CD14-positive monocyte (primary cell): ENCODE measurements around the gene GGA1. TPM values are rescaled to one million over a fixed set of nuclear protein-coding genes. Genes with fewer than 3 reads are reported as not detected.

Experiments used
- DNase-seq, 3 donors: peaks; one replicate each; pipeline ENCODE4 v3.0.0-alpha.2; 2011 to 2022
- H2AFZ ChIP-seq: 2 replicates; pipeline ENCODE4 v1.6.0; 2012; ENCODE audit warnings: mild to moderate bottlenecking, low read depth, low read length, inconsistent platforms; ENCODE audit not compliant: insufficient read depth, poor library complexity, severe bottlenecking
- H3K27ac ChIP-seq, 2 donors: 1 replicate in 1 of 2; 2 replicates in 1 of 2; pipeline ENCODE4 v1.5.1; 2012 to 2013; ENCODE audit warnings: low read length in 2 of 2, control low read depth in 1 of 2, inconsistent platforms in 1 of 2, low read depth in 1 of 2, mild to moderate bottlenecking in 1 of 2
- H3K27me3 ChIP-seq, 2 donors: one replicate each; pipeline versions ENCODE4 v1.6.0 to v1.6.1; 2011 to 2013; ENCODE audit warnings: low read length in 2 of 2; ENCODE audit not compliant: control insufficient read depth in 2 of 2, insufficient read depth in 2 of 2
- H3K36me3 ChIP-seq, 2 donors: replicated peaks in 1 of 2; 1 replicate in 1 of 2; 2 replicates in 1 of 2; pipeline versions ENCODE4 v1.5.1 to v1.6.1; 2012 to 2013; ENCODE audit warnings: low read length in 2 of 2, control low read depth in 1 of 2, inconsistent platforms in 1 of 2, mild to moderate bottlenecking in 1 of 2; ENCODE audit not compliant: insufficient read depth in 2 of 2, control insufficient read depth in 1 of 2
- H3K4me1 ChIP-seq, 2 donors: 1 replicate in 1 of 2; 2 replicates in 1 of 2; pipeline versions ENCODE4 v1.5.1 to v1.6.1; 2012 to 2013; ENCODE audit warnings: low read length in 2 of 2, control low read depth in 1 of 2, inconsistent platforms in 1 of 2, mild to moderate bottlenecking in 1 of 2, moderate library complexity in 1 of 2; ENCODE audit not compliant: insufficient read depth in 2 of 2, control insufficient read depth in 1 of 2
- H3K4me2 ChIP-seq: replicated peaks from 2 replicates; pipeline ENCODE3; 2012; ENCODE audit warnings: low read length, moderate library complexity, mild to moderate bottlenecking; ENCODE audit not compliant: poor library complexity, severe bottlenecking; ENCODE audit errors: extremely low read depth
- H3K4me3 ChIP-seq, 3 experiments: fragments of 200-600 bp in 1 of 3; sonication (generic) in 1 of 3; replicated peaks in 1 of 3; 1 replicate in 2 of 3; 2 replicates in 1 of 3; pipeline ENCODE4 v1.5.1; 2011 to 2013; ENCODE audit warnings: low read length in 3 of 3, mild to moderate bottlenecking in 3 of 3, control low read depth in 2 of 3, low read depth in 2 of 3, inconsistent platforms in 1 of 3, moderate library complexity in 1 of 3
- H3K79me2 ChIP-seq: 2 replicates; pipeline ENCODE4 v1.6.0; 2012; ENCODE audit warnings: mild to moderate bottlenecking, control low read depth, inconsistent platforms, low read length, moderate library complexity; ENCODE audit not compliant: insufficient read depth
- H3K9ac ChIP-seq: 2 replicates; pipeline ENCODE4 v1.6.0; 2017; ENCODE audit warnings: low read length, mild to moderate bottlenecking; ENCODE audit not compliant: insufficient read depth, poor library complexity, severe bottlenecking
- H3K9me3 ChIP-seq, 2 donors: replicated peaks in 1 of 2; 1 replicate in 1 of 2; 2 replicates in 1 of 2; pipeline versions ENCODE4 v1.5.1 to v1.6.1; 2012 to 2013; ENCODE audit warnings: low read length in 2 of 2, control low read depth in 1 of 2; ENCODE audit not compliant: control insufficient read depth in 1 of 2, insufficient read depth in 1 of 2
- H4K20me1 ChIP-seq: 2 replicates; pipeline ENCODE4 v1.6.0; 2012; ENCODE audit warnings: mild to moderate bottlenecking, low read length, control low read depth, moderate library complexity; ENCODE audit not compliant: insufficient read depth
- H3K27ac Mint-ChIP-seq, 7 donors: one replicate each; pipeline ENCODE4 v1.8.0; 2020; ENCODE audit warnings: mild to moderate bottlenecking in 7 of 7, mixed read lengths in 7 of 7, moderate library complexity in 6 of 7, inconsistent platforms in 2 of 7
- H3K27me3 Mint-ChIP-seq, 3 donors: one replicate each; pipeline ENCODE4 v1.8.0; 2021 to 2022; ENCODE audit warnings: low read depth in 3 of 3, mild to moderate bottlenecking in 3 of 3, mixed read lengths in 3 of 3, moderate library complexity in 3 of 3, inconsistent platforms in 1 of 3
- H3K36me3 Mint-ChIP-seq, 2 donors: one replicate each; pipeline ENCODE4 v1.8.0; 2020; ENCODE audit warnings: mixed read lengths in 2 of 2, inconsistent platforms in 1 of 2, mild to moderate bottlenecking in 1 of 2
- H3K4me1 Mint-ChIP-seq: one replicate; pipeline ENCODE4 v1.8.0; 2020; ENCODE audit warnings: mild to moderate bottlenecking, mixed read lengths
- H3K4me3 Mint-ChIP-seq, 2 donors: one replicate each; pipeline ENCODE4 v1.8.0; 2020; ENCODE audit warnings: mild to moderate bottlenecking in 2 of 2, mixed read lengths in 2 of 2, moderate library complexity in 1 of 2
- H3K9me3 Mint-ChIP-seq, 7 donors: one replicate each; pipeline ENCODE4 v1.8.0; 2020 to 2022; ENCODE audit warnings: mixed read lengths in 7 of 7, mild to moderate bottlenecking in 6 of 7, moderate library complexity in 6 of 7, inconsistent platforms in 2 of 7
- CTCF ChIP-seq: fragments of 200-600 bp; IDR thresholded peaks from one replicate; pipeline ENCODE4 v1.8.0; 2022; ENCODE audit warnings: antibody characterized with exemption, mild to moderate bottlenecking
- WGBS: methylation state at CpG from one replicate; pipeline ENCODE4 v1.1.5; 2013; ENCODE audit warnings: missing lambda C conversion rate; ENCODE audit not compliant: insufficient coverage; 5-methylcytosine and 5-hydroxymethylcytosine counted together
- intact Hi-C, 2 donors: fragments of 100-400 bp; cut with micrococcal nuclease; formaldehyde crosslinking; loops; one replicate each; pipeline versions ENCODE4 v1.15.0 to v1.15.1; 2023
- polyA plus RNA-seq, 3 donors: library from polyadenylated mRNA; depleted of rRNA in 1 of 3; unstranded in 2 of 3; stranded (reverse) in 1 of 3; fragments of 300-500 nt in 2 of 3; fragments of >200 nt in 1 of 3; fragmentation: Illumina TruSeq in 2 of 3; gene quantifications; 1 replicate in 2 of 3; 2 replicates in 1 of 3; pipeline ENCODE4 v1.2.3, GENCODE V29; 2012 to 2021

Gene GGA1
- polyA plus RNA-seq, 3 donors = 19.8 to 91.0 (median 24.8) TPM

- peaks cover 56 to 75% (median 73%) of the 10 kb centered on the region in 3 donors for H3K27me3 Mint-ChIP-seq
- no peaks in the 10 kb centered on the region for H3K36me3 ChIP-seq
- WGBS = 2% methylated on average over 55 of the region's 56 CpGs
- peak overlapping the region in 5 of 7 donors; percentile 15 to 86 (median 76) for H3K27ac Mint-ChIP-seq
- H3K4me1 ChIP-seq = peaks cover 47 to 73% of the 10 kb centered on the region in 2 donors
- peaks cover 45% of the 10 kb centered on the region for H4K20me1 ChIP-seq
- peak overlapping the region in 1 of 2 donors; percentile 59 for H3K27ac ChIP-seq
- H3K4me2 ChIP-seq = peak overlapping the region; percentile 83
- H3K4me3 ChIP-seq = peak overlapping the region; percentile 45 to 76 (median 47)
- H3K79me2 ChIP-seq = peaks cover 6% of the 10 kb centered on the region
- H3K4me1 Mint-ChIP-seq = peaks cover 53% of the 10 kb centered on the region
- H3K36me3 Mint-ChIP-seq = peaks cover 20 to 24% of the 10 kb centered on the region in 2 donors
- H3K27me3 ChIP-seq = peaks cover 2 to 47% of the 10 kb centered on the region in 2 donors
- H2AFZ ChIP-seq = peak overlapping the region; percentile 73
- DNase-seq = peak; percentile 67 to 81 (median 80)
- peak overlapping the region; percentile 83 to 84 for H3K4me3 Mint-ChIP-seq
- H3K9ac ChIP-seq = peak overlapping the region; percentile 72
- intact Hi-C loops = loop anchor here in 1 of 2 donors (5.0 kb wide), 1 partner anchor 36 kb away; no protein-coding TSS in a partner anchor
- peak; percentile 92 for TF ChIP-seq CTCF
- no peaks in the 10 kb centered on the region for H3K9me3 ChIP-seq
- peaks cover 0 to 16% (median 2%) of the 10 kb centered on the region in 7 donors for H3K9me3 Mint-ChIP-seq
These were observed 47.2 kb upstream of the GGA1 start for GRCh38 chr22:37561212-37562048.

- TF ChIP-seq CTCF = peak; percentile 29
- H3K27ac ChIP-seq = no peak overlapping the region
- Mint-ChIP-seq H3K27ac (peak overlapping the region in 3 of 7 donors; percentile 30 to 85 (median 60)), H3K4me3 (peak overlapping the region; percentile 83 to 84), H3K4me1 (peaks cover 55% of the 10 kb centered on the region), H3K36me3 (peaks cover 23 to 32% of the 10 kb centered on the region in 2 donors), H3K27me3 (peaks cover 51 to 73% (median 67%) of the 10 kb centered on the region in 3 donors), H3K9me3 (peaks cover 0 to 16% (median 2%) of the 10 kb centered on the region in 7 donors)
- peak overlapping the region in 1 of 3 experiments; percentile 76 for H3K4me3 ChIP-seq
- peaks cover 6% of the 10 kb centered on the region for H3K79me2 ChIP-seq
- peak overlapping the region; percentile 72 for H3K9ac ChIP-seq
- DNase-seq = no peak
- intact Hi-C loops = loop anchor here in 1 of 2 donors (5.0 kb wide), 1 partner anchor 35 kb away; no protein-coding TSS in a partner anchor
- peak overlapping the region; percentile 83 for H3K4me2 ChIP-seq
- peaks cover 53% of the 10 kb centered on the region for H4K20me1 ChIP-seq
- H2AFZ ChIP-seq = no peak overlapping the region
- WGBS = 86% methylated on average over 8 of the region's 14 CpGs
- peaks cover 50 to 74% of the 10 kb centered on the region in 2 donors for H3K4me1 ChIP-seq
- no peaks in the 10 kb centered on the region for H3K9me3 ChIP-seq
- peaks cover 0 to 39% of the 10 kb centered on the region in 2 donors for H3K27me3 ChIP-seq
- no peaks in the 10 kb centered on the region for H3K36me3 ChIP-seq
These were observed 46.4 kb upstream of the GGA1 start for GRCh38 chr22:37562049-37562875.
